ENCODE measurements around the gene UPF2.

DNA sequence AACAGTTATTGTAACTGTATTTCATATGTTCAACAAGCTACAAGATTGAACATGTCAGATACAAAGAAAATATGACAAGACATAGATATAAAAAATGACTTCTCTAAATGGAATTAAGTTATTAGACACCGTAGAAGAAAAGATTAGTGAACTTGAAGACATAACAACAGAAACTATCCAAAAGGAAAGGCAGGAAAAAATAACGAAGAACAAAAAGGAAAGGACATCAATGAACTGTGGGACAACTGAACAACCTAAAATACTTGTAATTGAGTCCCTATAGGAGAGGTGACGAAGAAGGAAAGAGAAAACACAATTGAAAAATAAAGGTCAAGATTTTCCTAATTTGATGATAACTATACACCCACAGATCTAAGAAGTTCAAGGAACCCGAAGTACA, 32.3 kb downstream of the UPF2 start:
- no peak for TF ChIP-seq EZH2 (optimal IDR thresholded peaks at IDR 0.05; ENCODE audit: low read depth, low read length)
- TF ChIP-seq, protein P1, sequence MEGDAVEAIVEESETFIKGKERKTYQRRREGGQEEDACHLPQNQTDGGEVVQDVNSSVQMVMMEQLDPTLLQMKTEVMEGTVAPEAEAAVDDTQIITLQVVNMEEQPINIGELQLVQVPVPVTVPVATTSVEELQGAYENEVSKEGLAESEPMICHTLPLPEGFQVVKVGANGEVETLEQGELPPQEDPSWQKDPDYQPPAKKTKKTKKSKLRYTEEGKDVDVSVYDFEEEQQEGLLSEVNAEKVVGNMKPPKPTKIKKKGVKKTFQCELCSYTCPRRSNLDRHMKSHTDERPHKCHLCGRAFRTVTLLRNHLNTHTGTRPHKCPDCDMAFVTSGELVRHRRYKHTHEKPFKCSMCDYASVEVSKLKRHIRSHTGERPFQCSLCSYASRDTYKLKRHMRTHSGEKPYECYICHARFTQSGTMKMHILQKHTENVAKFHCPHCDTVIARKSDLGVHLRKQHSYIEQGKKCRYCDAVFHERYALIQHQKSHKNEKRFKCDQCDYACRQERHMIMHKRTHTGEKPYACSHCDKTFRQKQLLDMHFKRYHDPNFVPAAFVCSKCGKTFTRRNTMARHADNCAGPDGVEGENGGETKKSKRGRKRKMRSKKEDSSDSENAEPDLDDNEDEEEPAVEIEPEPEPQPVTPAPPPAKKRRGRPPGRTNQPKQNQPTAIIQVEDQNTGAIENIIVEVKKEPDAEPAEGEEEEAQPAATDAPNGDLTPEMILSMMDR (IDR thresholded peaks at IDR 0.05; ENCODE audit: low read length), result no peak
- no peak for TF ChIP-seq EZH2phosphoT487 (IDR thresholded peaks at IDR 0.05; ENCODE audit: low read length)
